ENCODE measurements around the gene LAGE3.

LAGE3 gene

GRCh38 chrX:154478728-154479622, at the start of gene LAGE3:
LAGE3 (minus strand) TSS chrX:154479281; CDS start chrX:154478915, 366 bp downstream.
- peak; percentile 91 for DNase-seq

GRCh38 chrX:154526901-154527675, 48.0 kb upstream of the LAGE3 start:
- DNase-seq: peak; percentile 77

GRCh38 chrX:154525606-154526490, 46.8 kb upstream of the LAGE3 start:
- no peak for DNase-seq

GRCh38 chrX:154519389-154519788, 40.3 kb upstream of the LAGE3 start:
- DNase-seq: no peak

GRCh38 chrX:154517101-154517781, 38.2 kb upstream of the LAGE3 start:
- DNase-seq: no peak

GRCh38 chrX:154516656-154517100, 37.6 kb upstream of the LAGE3 start:
- DNase-seq: no peak

- DNase-seq: peak; percentile 89
Observed at GRCh38 chrX:154515966-154516655, 37.0 kb upstream of the LAGE3 start, which contains the start of gene FAM3A. FAM3A (minus strand) TSS chrX:154516232; CDS start chrX:154515772, 460 bp downstream.

GRCh38 chrX:154515090-154515965, 36.2 kb upstream of the LAGE3 start:
- DNase-seq: peak; percentile 63

- DNase-seq: no peak
Observed at GRCh38 chrX:154513716-154514115, 34.6 kb upstream of the LAGE3 start.

- no peak for DNase-seq
Observed at GRCh38 chrX:154512879-154513553, 33.9 kb upstream of the LAGE3 start.

GRCh38 chrX:154511761-154512160, 32.7 kb upstream of the LAGE3 start:
- no peak for DNase-seq

- no peak for DNase-seq
Observed at GRCh38 chrX:154509455-154509854, 30.4 kb upstream of the LAGE3 start.

- no peak for DNase-seq
Observed at GRCh38 chrX:154508384-154508745, 29.3 kb upstream of the LAGE3 start.

GRCh38 chrX:154507673-154508383, 28.7 kb upstream of the LAGE3 start:
- no peak for DNase-seq

- no peak for DNase-seq
Observed at GRCh38 chrX:154506483-154507332, 27.6 kb upstream of the LAGE3 start.

GRCh38 chrX:154505734-154506133, 26.7 kb upstream of the LAGE3 start:
- DNase-seq: no peak

GRCh38 chrX:154502989-154503388, 23.9 kb upstream of the LAGE3 start:
- DNase-seq: no peak

- no peak for DNase-seq
Observed at GRCh38 chrX:154502098-154502497, 23.0 kb upstream of the LAGE3 start.
